GM12878 (cell line): Measurements from ENCODE around the gene WDFY4. TPM values are rescaled to one million over a fixed set of nuclear protein-coding genes. Genes with fewer than 3 reads are reported as not detected.

Source experiments
- BACH1 ChIP-seq: fragments of 450-650 bp; IDR thresholded peaks from 2 replicates; pipeline ENCODE4 v1.6.1; 2017; ENCODE audit warnings: mild to moderate bottlenecking, borderline replicate concordance
- CBX3 ChIP-seq: fragments of 200-600 bp; sonication (generic); IDR thresholded peaks from 2 replicates; pipeline ENCODE4 v1.6.1; 2016; ENCODE audit warnings: low read depth, borderline replicate concordance
- CREB1 ChIP-seq: IDR thresholded peaks from 2 replicates; pipeline ENCODE4 v1.6.1; 2012; ENCODE audit warnings: low read depth, mild to moderate bottlenecking, inconsistent platforms
- CUX1 ChIP-seq: IDR thresholded peaks from 2 replicates; pipeline ENCODE4 v1.6.1; 2012; ENCODE audit warnings: improper control_type of control experiment, low read depth, low read length; ENCODE audit not compliant: insufficient replicate concordance
- E2F8 ChIP-seq: fragments of 450-650 bp; IDR thresholded peaks from 2 replicates; pipeline ENCODE4 v1.6.1; 2018; ENCODE audit warnings: mild to moderate bottlenecking, low read depth, moderate library complexity; ENCODE audit not compliant: partially characterized antibody
- EGR1 ChIP-seq, 2 experiments: IDR thresholded peaks; 1 replicate in 1 of 2; 2 replicates in 1 of 2; pipeline ENCODE4 v1.6.1; 2011 to 2012; ENCODE audit warnings: low read depth in 2 of 2, low read length in 2 of 2, borderline replicate concordance in 1 of 2, mild to moderate bottlenecking in 1 of 2, moderate library complexity in 1 of 2
- EZH2 ChIP-seq: IDR thresholded peaks from 2 replicates; pipeline ENCODE4 v1.6.1; 2012; ENCODE audit warnings: low read depth, mild to moderate bottlenecking, control low read depth, inconsistent platforms, low read length, borderline replicate concordance; ENCODE audit not compliant: control insufficient read depth
- LARP7 ChIP-seq: fragments of 450-650 bp; IDR thresholded peaks from 2 replicates; pipeline ENCODE4 v1.6.1; 2017; ENCODE audit warnings: mild to moderate bottlenecking
- RCOR1 ChIP-seq: conservative IDR thresholded peaks from 2 replicates; pipeline ENCODE4 v1.6.1; 2012; ENCODE audit warnings: low read depth, low read length, improper control_type of control experiment
- ZBTB11 ChIP-seq: fragments of 450-650 bp; formaldehyde crosslinking; IDR thresholded peaks from 2 replicates; pipeline ENCODE4 v1.5.0; 2022; ENCODE audit warnings: mild to moderate bottlenecking, missing genetic modification characterization
- polyA plus RNA-seq, 11 experiments: library from polyadenylated mRNA; depleted of rRNA in 4 of 11; unstranded in 6 of 11; stranded (reverse) in 5 of 11; fragments of >200 nt; fragmentation: Nextera tagmentation in 4 of 11; fragmentation: Illumina TruSeq in 1 of 11; extraction: Ambion mirVana in 4 of 11; extraction: Trizol in 1 of 11; gene quantifications; 1 replicate in 1 of 11; 2 replicates in 10 of 11; pipeline versions ENCODE4 v1.2.1 to v1.2.3, GENCODE V29; 2011 to 2016; ENCODE audit warnings: inconsistent platforms in 2 of 11, missing spikeins in 2 of 11, low read depth in 1 of 11
- total RNA-seq, 4 experiments: library from RNA; depleted of rRNA in 3 of 4; stranded (reverse); fragments of >200 nt in 3 of 4; fragmentation: Illumina TruSeq in 1 of 4; extraction: Trizol in 1 of 4; gene quantifications; 2 replicates each; pipeline versions ENCODE4 v1.2.1 to v1.2.3, GENCODE V29; 2013 to 2021
- TF ChIP-seq, protein P1 (sequence below): fragments of 450-650 bp; IDR thresholded peaks from 2 replicates; pipeline ENCODE4 v1.6.1; 2017; ENCODE audit warnings: antibody characterized with exemption, mild to moderate bottlenecking, moderate library complexity

Gene WDFY4
- total and polyA plus RNA-seq, 10 of the 15 experiments (the other 5 are each of a cell fraction or from before 2014, with no cell fraction given), result 13.5 to 132 (median 47.3) TPM

DNA sequence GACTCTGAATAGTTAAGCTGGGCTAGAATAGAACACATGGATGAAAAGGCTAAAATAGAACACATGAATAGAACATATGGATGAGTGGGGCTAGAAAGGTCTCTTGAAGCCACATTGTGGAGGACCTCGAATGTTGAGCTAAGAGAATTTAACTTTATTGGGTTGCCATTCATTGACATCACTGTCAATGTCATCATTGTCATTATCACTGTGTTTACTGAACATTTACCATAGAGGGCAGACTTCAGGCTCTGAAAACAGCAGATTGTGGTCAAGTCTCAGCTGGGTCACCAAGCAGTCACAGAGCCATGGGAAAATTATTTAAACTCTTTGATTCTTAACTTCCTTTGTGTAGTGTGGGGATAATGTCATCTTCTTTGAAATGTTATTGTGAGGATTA is 80.4 kb downstream of the WDFY4 start (continued):
- TF ChIP-seq, protein P1, sequence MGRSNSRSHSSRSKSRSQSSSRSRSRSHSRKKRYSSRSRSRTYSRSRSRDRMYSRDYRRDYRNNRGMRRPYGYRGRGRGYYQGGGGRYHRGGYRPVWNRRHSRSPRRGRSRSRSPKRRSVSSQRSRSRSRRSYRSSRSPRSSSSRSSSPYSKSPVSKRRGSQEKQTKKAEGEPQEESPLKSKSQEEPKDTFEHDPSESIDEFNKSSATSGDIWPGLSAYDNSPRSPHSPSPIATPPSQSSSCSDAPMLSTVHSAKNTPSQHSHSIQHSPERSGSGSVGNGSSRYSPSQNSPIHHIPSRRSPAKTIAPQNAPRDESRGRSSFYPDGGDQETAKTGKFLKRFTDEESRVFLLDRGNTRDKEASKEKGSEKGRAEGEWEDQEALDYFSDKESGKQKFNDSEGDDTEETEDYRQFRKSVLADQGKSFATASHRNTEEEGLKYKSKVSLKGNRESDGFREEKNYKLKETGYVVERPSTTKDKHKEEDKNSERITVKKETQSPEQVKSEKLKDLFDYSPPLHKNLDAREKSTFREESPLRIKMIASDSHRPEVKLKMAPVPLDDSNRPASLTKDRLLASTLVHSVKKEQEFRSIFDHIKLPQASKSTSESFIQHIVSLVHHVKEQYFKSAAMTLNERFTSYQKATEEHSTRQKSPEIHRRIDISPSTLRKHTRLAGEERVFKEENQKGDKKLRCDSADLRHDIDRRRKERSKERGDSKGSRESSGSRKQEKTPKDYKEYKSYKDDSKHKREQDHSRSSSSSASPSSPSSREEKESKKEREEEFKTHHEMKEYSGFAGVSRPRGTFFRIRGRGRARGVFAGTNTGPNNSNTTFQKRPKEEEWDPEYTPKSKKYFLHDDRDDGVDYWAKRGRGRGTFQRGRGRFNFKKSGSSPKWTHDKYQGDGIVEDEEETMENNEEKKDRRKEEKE, result no peak
- TF ChIP-seq ZBTB11 (CRISPR knock-in tag) (no peak), RCOR1 (no peak), E2F8 (no peak), LARP7 (no peak), EGR1 (IDR thresholded peaks at IDR 0.05; ENCODE audit: borderline replicate concordance in 1 of 2, low read depth in 2 of 2, low read length in 2 of 2) (no peak), EZH2 (no peak), CUX1 (peak; percentile 41), CREB1 (peak; percentile 31; the same call in 1 of the 2 replicates), BACH1 (no peak), CBX3 (no peak)
